GM23338 (cell line): ENCODE results near the gene ADRA1B.

Source experiments
- CREB1 ChIP-seq: fragments of 250-450 bp; sonication (Bioruptor Pico); IDR thresholded peaks from 2 replicates; pipeline ENCODE4 v1.5.0; 2020; ENCODE audit warnings: low read depth, mild to moderate bottlenecking, moderate library complexity
- CTCF ChIP-seq, 2 experiments: fragments of 200-600 bp in 1 of 2; sonication (generic) in 1 of 2; conservative IDR thresholded peaks; 2 replicates each; pipeline versions ENCODE4 v1.5.1 to v1.6.1; 2016 to 2017; ENCODE audit warnings: antibody characterized with exemption in 2 of 2, low read depth in 2 of 2, mild to moderate bottlenecking in 2 of 2, moderate library complexity in 1 of 2
- ETS1 ChIP-seq: IDR thresholded peaks from 2 replicates; pipeline ENCODE4 v1.6.1; 2016; ENCODE audit warnings: antibody characterized with exemption
- EZH2 ChIP-seq: fragments of 200-600 bp; sonication (generic); IDR thresholded peaks from one replicate; pipeline ENCODE4 v1.8.0; 2017; ENCODE audit warnings: antibody characterized with exemption, mild to moderate bottlenecking, low read depth; ENCODE audit not compliant: unreplicated experiment
- EZH2phosphoT487 ChIP-seq: fragments of 200-600 bp; sonication (generic); IDR thresholded peaks from one replicate; pipeline ENCODE4 v1.8.1; 2018; ENCODE audit warnings: antibody characterized with exemption; ENCODE audit not compliant: unreplicated experiment
- JUNB ChIP-seq: IDR thresholded peaks from one replicate; pipeline ENCODE4 v1.6.1; 2016; ENCODE audit warnings: antibody characterized with exemption; ENCODE audit not compliant: unreplicated experiment
- POLR2AphosphoS5 ChIP-seq: IDR thresholded peaks from 2 replicates; pipeline ENCODE4 v1.6.1; 2016; ENCODE audit warnings: antibody characterized with exemption, low read depth
- REST ChIP-seq: IDR thresholded peaks from one replicate; pipeline ENCODE4 v1.6.1; 2018; ENCODE audit warnings: antibody characterized with exemption; ENCODE audit not compliant: unreplicated experiment
- ZNF331 ChIP-seq: fragments of 250-450 bp; sonication (Bioruptor Pico); IDR thresholded peaks from 2 replicates; pipeline ENCODE4 v1.5.0; 2020; ENCODE audit warnings: low read depth, mild to moderate bottlenecking, moderate library complexity

- TF ChIP-seq CTCF (conservative IDR thresholded peaks at IDR 0.05; ENCODE audit: low read depth in 2 of 2) (no peak), EZH2 (no peak), POLR2AphosphoS5 (no peak), CREB1 (no peak), EZH2phosphoT487 (no peak), JUNB (no peak), REST (no peak), ZNF331 (CRISPR knock-in tag) (no peak), ETS1 (no peak)
Measured at GRCh38 chr5:159978358-159978757, 62.1 kb downstream of the ADRA1B start.
